Effector CD4-positive, alpha-beta T cell (primary cell): ENCODE results near the gene HHAT.
"Not testable (repeated sequence)": the region's sequence is repeated elsewhere in the genome, so short reads cannot be mapped to it uniquely, and the experiment has no call there.

Experiments used
- DNase-seq: peaks from one replicate; pipeline ENCODE4 v3.0.0-alpha.2; 2020

Gene HHAT

DNA sequence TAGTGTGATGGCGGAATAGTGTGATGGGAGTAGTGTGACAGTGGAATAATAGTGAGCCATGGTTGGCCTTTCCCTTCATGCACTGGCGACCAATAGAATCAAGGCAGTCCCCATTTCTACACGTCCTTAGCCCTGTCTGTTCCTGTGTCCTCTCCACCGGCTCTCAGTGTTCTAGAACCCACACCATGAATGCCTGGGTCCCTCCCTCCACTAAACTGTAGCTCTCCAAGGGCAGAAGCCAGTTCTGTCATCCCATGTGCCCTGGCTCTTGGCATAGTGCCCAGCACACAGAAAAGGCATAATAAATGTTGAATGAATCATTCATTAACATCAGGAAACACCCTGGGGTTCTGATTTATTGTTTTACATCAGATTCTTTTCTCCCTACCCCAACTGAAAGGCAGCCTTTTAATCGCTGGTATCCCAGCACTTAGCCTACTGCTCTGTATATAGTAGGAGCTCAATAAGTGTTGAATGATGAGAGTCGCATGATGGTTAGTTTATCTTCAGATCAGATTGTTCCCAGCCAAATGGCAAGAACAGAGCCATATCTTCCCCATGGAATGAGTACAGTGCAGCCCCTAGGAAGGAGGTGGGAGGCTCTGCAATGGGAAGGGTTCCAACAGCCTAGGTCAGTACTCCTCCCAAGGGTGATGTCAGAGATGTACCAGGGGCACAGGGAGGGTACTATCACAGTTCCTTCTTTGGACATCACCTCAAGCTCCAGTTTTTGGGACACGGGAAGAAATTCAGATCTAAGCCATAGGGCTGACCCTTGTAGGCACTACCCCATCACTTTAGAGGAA is 325.7 kb downstream of the HHAT start:
- DNase-seq, result no peak

DNA sequence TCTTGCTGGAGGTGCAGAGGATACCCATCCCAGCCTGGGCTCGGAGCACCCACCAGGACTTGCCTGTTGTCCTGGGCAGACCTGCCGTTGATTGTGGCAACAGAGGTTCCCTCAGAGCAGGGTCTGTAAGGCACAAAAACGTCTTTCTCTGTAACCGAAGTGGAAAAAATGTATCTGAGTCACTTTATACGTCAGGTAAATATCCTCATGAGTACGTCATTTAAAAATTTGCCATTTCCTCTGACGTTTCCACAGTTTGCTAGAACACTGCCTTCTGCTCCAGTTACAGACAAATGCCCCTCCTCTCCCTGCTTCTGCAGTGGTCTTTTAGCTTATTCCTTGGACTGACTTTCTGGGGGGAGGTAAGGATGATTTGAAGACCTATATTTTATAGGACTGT is 326.8 kb downstream of the HHAT start:
- no peak for DNase-seq

DNA sequence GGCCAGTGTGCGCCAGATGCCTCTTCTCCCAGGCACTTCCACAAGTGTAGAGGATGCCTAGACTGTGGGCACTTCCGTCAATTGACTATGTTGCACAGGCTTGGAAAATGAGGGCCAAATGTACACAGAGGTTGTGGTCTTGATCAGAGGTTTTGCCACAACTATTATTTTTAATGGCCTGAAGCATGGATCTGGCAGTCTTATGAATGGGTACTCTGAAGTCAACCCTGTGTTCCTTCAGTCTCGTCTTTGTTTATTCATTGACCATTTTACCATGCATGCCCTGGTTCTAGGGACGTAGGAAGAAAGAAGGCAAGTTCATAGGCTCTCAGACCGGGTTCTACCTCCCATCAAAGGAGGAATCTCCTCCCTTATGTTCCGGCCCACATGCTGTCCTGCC is 329.1 kb downstream of the HHAT start:
- no peak for DNase-seq

DNA sequence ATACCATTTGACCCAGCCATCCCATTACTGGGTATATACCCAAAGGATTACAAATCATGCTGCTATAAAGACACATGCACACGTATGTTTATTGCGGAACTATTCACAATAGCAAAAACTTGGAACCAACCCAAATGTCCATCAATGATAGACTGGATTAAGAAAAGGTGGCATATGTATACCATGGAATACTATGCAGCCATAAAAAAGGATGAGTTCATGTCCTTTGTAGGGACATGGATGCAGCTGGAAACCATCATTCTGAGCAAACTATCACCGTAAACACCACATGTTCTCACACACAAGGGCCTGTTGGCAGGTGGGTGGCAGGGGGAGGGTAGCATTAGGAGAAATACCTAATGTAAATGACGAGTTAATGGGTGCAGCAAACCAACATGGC is 332.8 kb downstream of the HHAT start:
- DNase-seq, result not testable (repeated sequence)

DNA sequence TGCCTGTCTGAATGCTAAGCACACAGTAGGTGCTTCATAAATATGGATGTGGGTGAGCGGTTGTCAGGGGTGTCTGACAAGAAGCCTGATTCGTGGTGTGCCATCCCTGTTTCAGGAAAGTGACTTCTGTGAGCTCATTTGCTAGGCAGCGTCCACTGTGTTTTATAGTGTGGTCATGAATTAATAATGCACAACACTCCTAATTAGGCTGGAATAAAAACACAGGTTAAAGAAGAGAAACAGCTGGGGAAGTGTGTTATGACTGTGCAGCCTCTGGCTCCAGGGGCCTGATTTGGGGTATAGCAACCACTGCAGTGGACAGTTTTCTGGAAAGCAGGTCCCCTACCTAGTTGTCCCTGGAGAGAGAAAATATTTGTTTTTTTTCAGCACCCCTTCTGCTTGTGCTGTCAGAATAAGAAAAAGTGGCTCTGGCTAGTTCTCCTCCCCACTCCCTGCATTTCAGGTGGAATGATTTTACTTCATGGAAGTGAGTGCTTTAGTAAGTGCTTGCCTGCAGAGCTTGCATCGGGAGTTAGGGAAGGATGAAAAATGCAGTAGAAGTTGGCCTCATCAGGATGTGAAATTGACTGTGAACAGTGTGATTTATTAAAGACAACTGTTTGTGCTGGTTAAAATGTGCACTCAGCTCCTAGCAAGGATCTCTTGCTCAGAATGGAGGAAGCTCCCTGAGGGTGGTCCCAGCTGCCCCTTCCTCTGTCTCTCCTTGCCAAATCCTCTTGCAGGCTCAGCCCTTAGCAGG is 333.8 kb downstream of the HHAT start:
- no peak for DNase-seq

DNA sequence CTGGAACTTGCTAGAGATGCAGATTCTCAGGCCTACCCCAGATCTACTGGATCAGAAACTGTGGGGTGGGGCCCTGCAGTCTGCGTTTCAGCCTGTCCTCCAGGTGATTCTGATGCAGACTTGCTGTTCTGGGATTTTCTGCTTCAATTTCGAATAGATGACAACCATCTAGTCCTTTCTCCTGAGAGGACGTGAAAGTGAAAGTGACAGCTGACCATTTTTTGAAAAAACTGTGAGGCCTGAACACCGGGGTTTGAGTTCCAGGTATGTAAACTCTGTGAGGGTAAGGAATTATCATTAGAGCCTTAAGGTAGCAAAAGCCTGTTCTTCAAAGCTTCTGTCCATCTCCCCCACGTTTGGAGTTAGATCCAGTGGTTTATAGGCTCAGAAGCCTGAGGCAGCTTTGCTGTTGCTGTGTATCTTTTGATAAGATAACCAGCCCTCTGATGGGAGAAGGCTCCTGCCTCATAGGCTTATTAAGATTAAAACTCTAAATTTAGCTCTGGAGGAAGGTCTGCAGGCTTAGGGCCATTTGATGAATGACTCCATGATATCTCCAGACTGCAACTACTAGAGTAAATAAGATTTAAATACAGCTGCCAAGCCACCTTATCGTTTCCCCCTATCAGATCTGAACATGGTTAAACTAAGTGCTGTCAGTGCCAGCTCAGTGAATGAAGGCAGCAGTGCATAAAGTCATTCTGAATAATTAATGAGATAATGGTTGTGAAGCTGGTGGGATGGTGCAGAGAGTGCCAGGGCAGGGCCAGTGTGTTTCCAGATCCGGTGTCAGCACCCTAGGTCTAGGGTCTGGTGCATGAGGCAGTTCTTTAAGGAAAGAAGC is 335.2 kb downstream of the HHAT start:
- DNase-seq, result no peak

DNA sequence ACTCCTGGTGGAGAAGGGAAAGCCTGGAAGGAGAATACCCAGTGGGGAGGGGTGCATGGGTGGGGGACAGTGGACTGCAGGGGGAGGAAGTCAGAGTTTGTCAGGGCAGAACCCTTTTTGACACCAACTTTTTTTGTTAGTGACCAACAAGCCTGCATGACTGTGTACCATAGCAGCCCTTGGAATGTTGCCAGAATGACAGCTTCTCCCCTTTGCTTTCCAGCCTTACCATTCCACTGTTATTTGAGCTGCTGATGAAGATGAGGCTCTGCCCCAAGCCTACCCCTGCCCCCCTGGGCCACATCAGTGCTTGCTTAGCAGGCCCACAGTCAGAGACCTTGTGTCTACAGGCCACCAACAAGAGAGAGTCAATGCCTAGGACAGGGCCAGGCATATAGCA is 341.2 kb downstream of the HHAT start:
- no peak for DNase-seq

DNA sequence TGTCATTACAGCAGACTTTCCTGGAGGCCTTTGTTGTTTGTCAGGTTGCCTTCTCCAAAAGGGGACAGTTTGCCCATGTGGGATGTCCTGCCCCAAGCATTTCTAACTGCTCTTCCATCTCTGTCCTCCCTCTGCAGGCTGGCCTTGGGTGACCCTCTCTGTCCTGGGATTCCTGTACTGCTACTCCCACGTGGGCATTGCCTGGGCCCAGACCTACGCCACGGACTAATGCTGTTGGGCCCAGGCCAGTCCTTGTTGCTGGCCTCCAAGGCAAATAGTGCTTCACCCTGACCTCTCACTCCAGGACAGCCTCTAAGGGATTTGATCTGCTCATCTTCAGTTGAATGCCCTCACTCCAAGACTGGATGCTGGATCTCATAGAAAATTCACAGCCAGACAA is 345.4 kb downstream of the HHAT start:
- no peak for DNase-seq

DNA sequence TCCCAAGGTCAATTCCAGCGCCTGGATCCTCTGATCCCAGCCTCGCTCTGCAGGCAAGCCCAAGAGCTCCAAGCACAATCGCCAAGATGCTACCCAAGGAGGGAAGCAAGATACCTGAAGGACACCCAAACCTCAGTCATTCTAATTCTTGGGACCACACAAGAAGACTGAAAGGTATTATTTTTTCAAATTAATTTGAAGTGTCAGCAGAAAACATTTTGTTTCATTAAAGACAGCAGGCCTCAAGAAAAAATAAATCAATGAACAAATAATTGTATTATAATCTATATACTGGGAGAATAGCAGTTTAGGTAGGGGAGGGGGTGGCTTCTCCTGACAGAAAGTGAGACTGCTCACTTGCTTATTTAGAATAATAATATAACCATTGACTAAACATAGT is 347.8 kb downstream of the HHAT start:
- no peak for DNase-seq

DNA sequence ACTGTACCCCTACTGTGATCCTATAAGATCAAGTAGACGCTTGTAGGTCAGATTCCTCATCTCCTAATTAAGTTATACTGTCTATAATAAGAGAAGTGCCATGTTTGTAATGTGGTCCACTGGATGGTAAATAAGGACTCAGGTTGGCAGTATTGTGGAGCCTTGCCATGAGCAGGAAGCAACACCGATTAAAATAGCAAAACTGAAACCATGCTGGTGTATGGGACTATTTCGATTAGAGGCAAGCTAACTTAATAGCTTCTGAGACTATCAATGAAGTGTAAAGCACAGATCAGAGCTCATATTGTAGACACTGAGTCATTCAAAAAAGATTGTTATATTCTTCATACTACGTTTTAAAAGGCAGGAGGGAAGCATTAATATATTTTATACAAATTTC is 348.8 kb downstream of the HHAT start:
- no peak for DNase-seq

DNA sequence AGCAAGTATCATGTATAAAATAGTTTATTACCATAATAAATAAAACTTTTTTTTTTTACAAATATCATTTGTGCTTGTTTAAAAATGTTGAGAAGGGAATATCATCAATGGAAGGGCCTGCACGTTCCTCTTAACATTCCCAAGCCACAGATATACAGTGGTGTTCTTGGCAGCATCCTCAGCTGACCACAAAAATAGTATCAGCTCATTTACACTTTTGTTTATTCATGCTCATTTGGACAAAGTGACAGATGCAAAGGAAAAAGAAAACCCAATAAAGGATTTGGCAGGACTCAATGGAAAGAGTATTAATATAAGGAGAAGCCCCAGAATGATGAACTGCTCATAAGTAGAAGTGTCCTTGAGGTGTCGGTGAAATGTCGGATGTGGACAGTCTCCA is 349.6 kb downstream of the HHAT start:
- no peak for DNase-seq

DNA sequence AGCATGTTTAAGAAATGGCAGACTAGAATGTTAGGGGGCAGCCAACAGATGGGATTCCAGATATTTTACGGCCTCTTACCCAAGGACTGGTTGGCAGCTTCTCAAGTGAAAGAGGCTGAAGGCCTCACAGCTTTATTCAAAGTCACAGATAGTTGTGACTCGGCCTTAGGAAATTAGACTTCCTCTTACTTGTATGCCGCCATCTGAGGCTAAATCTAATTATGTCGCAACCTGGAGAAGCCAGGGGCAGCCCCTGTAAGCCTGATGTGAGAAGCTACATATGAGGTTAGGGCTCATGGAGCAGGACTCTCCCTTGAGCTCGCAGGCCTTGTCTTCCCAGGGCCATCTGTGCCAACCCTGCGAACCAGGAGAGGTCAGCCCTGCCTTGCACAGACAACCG is 352.5 kb downstream of the HHAT start:
- DNase-seq, result no peak

DNA sequence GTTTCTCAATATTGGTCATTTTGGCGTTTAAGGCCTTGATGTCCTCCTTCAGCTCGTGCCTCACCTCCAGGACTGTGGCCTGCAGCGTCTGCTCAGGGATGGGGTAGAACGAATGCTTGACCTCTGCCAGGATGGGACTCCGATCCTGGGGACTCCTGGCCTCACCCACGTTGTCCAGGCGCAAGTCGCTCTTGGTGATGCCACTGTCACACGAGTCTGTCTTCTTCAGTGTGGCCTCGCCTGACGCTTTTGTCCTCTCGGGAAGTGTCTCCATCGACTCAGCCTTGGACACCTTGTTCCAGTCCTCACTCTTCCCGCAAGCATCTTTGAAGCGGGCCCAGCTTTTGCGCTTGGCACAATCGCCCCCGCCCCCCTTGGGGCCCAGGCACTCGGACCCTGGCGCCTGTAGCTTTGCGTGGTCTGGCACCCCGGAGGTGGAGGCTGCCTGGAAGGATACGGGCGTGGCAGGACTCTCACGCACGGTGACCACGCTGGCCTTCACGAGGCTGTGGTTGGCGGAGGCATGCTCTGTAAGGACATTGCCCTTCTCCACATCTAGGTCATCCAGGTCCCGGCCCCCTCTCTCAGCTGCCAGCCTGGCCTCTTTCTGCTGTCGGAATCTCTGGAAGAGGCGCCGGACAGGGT is 354.8 kb downstream of the HHAT start:
- DNase-seq, result no peak

DNA sequence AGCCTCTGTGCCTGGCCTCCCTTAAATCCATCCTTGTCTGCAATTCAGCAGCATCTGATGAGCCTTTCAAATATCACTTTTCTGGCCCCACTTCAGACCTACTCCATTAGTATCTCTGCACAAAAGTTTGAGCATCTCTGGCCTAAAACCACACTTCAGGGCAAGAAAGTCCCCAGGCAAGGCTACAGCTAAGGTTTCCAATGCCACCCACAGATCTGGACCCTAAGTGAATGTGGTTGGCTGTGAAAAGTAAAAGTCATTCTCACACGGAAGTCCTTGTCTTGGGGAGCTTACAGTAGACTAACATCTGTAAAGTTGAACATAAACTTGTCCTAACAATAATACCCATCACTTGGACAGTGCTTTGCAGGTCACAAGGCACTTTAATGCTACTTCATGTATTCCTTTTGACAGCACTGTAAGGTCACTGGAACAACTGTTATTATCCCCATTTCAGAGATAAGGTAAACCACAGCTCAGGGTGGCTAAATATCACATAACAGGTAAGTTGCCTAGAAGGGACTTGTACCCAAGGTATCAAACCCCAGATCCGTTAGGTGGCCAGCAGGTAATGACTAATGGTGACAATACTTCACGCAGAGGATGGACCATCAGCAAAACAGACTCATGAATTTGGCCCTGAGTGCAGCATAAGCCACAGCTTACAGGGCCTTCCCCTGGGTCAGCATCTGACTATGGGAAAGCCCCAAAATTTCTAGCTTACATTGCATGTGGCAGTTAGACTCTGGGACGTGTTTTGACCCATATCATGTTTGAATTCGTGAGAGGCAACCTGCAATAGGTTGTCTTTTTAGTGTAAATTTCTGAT is 356.0 kb downstream of the HHAT start:
- no peak for DNase-seq

DNA sequence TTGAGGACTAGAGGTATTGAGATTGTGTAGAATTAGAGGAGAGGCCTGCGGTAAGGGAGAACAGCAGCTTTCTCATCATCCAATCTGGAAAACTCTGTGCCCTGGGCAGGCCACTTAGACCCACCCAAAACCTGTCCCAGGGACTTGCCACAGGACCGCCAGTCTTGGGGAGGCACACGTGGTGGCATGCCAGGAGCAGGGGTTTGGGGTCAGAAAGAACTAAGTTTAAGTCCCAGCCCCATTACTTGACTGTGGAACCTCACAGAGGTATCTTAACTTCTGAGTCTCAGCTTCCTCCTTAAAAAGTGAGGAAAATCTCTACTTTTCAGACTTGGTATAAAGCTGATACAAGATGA is 356.6 kb downstream of the HHAT start:
- no peak for DNase-seq

DNA sequence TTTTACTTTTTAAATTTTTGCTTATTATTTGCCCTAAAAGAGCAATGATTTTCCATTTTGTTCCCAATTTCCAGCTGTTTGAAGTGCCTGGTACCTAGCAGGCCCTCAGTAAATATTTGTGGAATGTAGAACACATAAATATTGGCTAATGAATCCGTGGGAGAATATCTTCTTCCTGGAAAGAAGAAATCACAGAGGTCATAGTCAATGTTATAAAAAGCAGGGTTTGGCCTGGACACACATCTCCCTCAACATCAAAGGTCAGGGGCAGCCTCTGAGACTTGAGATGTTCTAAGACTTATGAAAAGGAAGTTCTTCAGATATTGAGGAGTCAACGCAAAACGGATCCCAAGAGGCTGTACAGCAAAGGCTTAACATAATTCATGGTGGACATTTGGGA is 358.1 kb downstream of the HHAT start:
- no peak for DNase-seq

DNA sequence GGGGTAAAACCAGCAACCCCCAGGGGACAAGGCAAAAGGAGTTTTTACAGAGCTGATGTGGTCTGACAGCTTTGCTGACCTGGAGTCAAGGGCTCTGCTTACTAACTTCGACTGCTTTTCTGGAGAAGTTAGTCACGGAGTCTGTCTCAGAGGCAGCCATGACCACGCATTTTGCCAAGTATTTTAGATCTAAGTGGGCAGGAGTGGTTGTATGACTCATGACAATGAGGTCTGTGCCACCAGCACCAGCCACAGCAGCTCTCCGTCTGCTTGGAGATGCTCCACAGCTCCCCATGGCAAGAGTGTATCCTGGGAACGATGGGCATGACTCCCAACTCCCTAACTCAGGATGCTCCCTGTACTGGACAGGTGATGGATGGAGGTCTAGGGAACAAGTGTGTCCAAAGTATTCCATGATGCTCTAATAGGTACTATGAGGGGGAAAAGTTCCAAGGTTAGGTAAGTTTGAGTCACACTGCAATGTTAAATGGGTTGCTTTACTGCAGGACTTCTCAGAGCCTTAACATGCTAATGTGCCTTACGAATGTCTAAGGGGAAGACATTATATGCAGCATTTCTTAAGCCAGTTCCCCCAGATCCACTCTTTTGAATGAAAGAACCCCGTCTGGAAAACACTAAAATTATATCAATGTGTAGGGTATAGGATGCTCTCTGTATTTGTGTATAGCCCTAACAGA is 359.0 kb downstream of the HHAT start:
- DNase-seq, result no peak

DNA sequence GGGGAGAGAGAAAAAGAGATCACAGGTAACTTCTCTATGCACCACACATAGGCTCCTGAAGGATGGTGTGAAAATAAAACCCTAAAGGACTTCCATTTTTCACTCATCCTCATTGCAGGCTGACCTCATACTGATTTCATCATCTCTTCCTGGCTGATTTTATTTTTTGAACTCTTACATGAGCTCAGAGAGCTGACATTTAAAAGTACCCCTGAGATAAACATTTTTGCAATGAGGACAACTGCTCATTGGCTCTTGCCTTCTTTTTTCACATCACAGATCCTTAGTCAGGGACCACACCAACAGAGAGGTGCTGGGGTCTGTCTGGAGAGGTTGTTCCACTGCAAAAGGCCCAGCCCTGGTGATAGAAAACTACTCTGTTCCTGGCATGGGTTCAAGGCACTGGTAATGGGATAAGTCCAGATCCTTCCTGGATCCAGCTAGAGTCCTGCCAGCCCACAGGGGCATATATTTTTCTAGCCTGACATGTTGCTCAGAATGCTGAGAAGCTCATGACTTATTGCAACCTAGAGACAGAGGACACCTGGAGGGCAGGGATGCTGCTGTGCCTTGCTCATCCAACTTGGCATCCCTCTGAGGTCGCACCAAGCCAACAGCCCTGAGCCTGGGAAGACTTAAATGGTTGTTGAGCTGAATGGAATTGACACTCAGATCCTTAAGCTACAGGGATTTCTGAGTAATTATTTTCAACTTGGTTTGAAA is 360.0 kb downstream of the HHAT start:
- DNase-seq, result no peak

DNA sequence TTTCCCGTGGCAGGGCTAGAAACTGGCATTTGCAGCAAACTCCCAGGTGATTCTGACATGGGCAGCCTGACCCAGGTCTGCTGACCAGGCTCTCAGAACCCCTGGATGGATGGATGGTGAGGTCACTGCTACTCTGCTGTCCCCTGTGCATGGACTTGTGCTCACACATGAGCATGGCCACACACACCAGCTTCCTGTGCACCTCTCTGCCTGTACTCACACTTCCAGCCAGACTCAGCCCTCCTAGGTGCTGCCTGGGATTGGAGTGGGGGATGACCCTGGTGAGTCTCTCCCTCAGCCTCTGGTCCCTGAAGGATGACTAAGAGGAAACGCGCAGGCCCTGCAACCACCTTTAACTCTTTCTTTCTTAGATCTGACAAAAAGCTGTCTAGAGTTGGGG is 361.1 kb downstream of the HHAT start:
- DNase-seq, result no peak

DNA sequence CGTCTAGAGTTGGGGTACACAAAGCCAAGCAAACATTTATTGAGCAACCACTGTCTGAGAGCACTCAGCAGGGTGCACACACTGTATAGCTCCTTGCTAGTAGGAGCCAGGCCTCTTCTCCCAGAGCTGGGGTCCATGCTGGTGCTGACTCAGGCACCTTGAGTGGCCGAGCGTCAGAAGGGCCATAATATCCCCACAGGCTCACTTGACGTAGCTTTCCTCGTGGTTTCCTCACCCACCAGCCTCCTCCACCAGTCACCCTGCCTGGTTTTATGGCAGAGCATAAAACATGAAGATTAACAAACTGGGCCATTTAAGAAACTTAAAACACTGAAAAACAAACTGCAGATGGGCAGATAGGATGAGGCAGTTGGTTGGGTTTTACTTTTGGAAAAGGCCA is 361.5 kb downstream of the HHAT start:
- no peak for DNase-seq
